Prostate gland (tissue), 2 donors: ENCODE data around the gene PSMD5. TPM values are rescaled to one million over a fixed set of nuclear protein-coding genes. Genes with fewer than 3 reads are reported as not detected.

Source experiments
- DNase-seq: peaks from one replicate; pipeline ENCODE4 v3.0.0-alpha.2; 2019; ENCODE audit warnings: low spot score
- H3K27ac ChIP-seq, 2 donors: fragments of 200-600 bp; sonication (generic); 2 replicates each; pipeline ENCODE4 v1.5.1; 2017 to 2019
- H3K27me3 ChIP-seq: fragments of 200-600 bp; sonication (generic); replicated peaks from 2 replicates; pipeline ENCODE4 v1.5.1; 2019; ENCODE audit not compliant: insufficient read depth
- H3K36me3 ChIP-seq, 2 donors: fragments of 200-600 bp; sonication (generic); 1 replicate in 1 of 2; 2 replicates in 1 of 2; pipeline versions ENCODE4 v1.5.1 to v1.8.1; 2017 to 2019
- H3K4me1 ChIP-seq: fragments of 200-600 bp; sonication (generic); replicated peaks from 2 replicates; pipeline ENCODE4 v1.5.1; 2019
- H3K4me3 ChIP-seq, 2 donors: fragments of 200-600 bp; sonication (generic); 2 replicates each; pipeline ENCODE4 v1.5.1; 2017 to 2019
- H3K9me3 ChIP-seq: fragments of 200-600 bp; sonication (generic); 2 replicates; pipeline ENCODE4 v1.5.1; 2017
- POLR2A ChIP-seq: fragments of 450-650 bp; IDR thresholded peaks from one replicate; pipeline ENCODE4 v1.6.1; 2016; ENCODE audit warnings: antibody characterized with exemption, mild to moderate bottlenecking
- POLR2AphosphoS5 ChIP-seq: sonication (generic); formaldehyde crosslinking; IDR thresholded peaks from one replicate; pipeline ENCODE4 v1.6.1; 2017; ENCODE audit warnings: antibody characterized with exemption
- WGBS: methylation state at CpG from one replicate; pipeline ENCODE4 v1.1.5; 2018; 5-methylcytosine and 5-hydroxymethylcytosine counted together
- intact Hi-C: fragments of 100-400 bp; cut with DNase I; formaldehyde crosslinking; loops from one replicate; pipeline ENCODE4 v1.14.2; 2022
- total RNA-seq, 2 donors: library from RNA; depleted of rRNA; stranded (reverse); fragments of >200 nt; gene quantifications; one replicate each; pipeline ENCODE4 v1.1.0, GENCODE V29; 2016
- TF ChIP-seq, protein P1 (sequence below), 4 experiments: fragments of 200-600 bp in 2 of 4; fragments of 450-650 bp in 2 of 4; sonication (generic) in 2 of 4; IDR thresholded peaks; 1 replicate in 3 of 4; 2 replicates in 1 of 4; pipeline ENCODE4 v1.5.1; 2016 to 2019; ENCODE audit warnings: antibody characterized with exemption in 4 of 4, mild to moderate bottlenecking in 2 of 4, moderate library complexity in 2 of 4

The PSMD5 gene
- total RNA-seq, 2 donors from 2014 or later, result 30.0 to 36.3 TPM

DNA sequence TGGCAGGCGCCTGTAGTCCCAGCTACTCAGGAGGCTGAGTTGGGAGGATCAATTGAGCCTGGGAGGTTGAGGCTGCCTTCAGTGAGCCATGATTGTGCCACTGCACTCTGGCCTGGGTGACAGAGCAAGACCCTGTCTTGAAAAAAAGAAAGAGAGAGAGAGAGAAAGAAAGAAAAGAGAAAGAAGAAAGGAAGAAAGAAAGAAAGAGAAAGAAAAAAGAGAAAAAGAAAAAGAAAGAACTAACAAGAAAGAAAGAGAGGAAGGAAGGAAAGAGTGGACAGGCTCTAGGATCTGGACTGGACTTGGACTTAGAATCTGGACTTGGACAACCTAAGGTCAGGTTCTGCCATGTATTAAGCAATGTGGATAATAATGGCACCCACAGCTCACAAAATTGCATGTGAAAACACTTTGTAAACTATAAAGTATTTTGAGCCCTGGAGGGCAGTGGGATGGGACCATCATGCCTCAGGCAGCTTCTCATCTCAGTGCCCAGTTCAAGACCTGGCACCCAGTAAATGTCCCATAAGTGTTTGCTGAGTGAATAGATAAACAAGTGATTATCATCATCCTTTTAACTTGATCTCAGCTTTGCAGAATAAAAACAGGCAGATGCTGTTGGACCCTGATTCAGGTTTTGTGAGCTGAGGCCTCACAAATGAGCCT lies 47.0 kb upstream of the PSMD5 start:
- TF ChIP-seq POLR2AphosphoS5 (peak; percentile 36), POLR2A (no peak)
- Histone ChIP-seq H3K9me3 (no peaks in the 10 kb centered on the region), H3K4me1 (peaks cover 5% of the 10 kb centered on the region), H3K27me3 (no peaks in the 10 kb centered on the region), H3K36me3 (no peaks in the 10 kb centered on the region), H3K4me3 (no peak overlapping the region), H3K27ac (peak overlapping the region; percentile 31 to 56)
- 97% methylated on average over 1 of the region's 1 CpG for WGBS
- DNase-seq, result no peak
- intact Hi-C loops, result loop anchor here (2.0 kb wide), 1 partner anchor 27 kb away; no protein-coding TSS in a partner anchor

DNA sequence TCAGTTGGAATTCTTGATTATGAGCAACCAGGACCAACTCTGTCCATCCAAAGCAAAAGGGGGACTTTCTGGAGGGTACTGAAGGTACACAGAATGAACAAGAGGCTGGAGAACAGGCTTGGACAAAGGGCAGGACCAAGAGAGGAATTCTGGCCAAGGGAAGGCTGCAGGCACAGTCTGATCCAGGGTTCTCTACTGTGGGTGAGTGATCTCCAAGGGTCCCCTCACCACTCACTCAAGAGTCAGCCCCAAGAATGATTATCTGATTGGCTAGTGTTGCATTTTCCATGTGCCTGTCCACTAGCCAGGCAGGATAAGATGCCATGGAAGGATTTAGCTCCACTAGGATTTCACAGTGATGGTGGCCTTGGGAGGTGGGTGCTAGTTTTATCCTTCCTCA lies 45.9 kb upstream of the PSMD5 start:
- H3K36me3 ChIP-seq, result no peaks in the 10 kb centered on the region
- TF ChIP-seq, protein P1, sequence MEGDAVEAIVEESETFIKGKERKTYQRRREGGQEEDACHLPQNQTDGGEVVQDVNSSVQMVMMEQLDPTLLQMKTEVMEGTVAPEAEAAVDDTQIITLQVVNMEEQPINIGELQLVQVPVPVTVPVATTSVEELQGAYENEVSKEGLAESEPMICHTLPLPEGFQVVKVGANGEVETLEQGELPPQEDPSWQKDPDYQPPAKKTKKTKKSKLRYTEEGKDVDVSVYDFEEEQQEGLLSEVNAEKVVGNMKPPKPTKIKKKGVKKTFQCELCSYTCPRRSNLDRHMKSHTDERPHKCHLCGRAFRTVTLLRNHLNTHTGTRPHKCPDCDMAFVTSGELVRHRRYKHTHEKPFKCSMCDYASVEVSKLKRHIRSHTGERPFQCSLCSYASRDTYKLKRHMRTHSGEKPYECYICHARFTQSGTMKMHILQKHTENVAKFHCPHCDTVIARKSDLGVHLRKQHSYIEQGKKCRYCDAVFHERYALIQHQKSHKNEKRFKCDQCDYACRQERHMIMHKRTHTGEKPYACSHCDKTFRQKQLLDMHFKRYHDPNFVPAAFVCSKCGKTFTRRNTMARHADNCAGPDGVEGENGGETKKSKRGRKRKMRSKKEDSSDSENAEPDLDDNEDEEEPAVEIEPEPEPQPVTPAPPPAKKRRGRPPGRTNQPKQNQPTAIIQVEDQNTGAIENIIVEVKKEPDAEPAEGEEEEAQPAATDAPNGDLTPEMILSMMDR (IDR thresholded peaks at IDR 0.05), result no peak
- TF ChIP-seq POLR2AphosphoS5 (no peak), POLR2A (no peak)
- H3K9me3 ChIP-seq, result no peaks in the 10 kb centered on the region
- intact Hi-C loops, result no loop called here
- no peak for DNase-seq
- H3K27me3 ChIP-seq, result no peaks in the 10 kb centered on the region
- no peak overlapping the region for H3K4me3 ChIP-seq
- peaks cover 4% of the 10 kb centered on the region for H3K4me1 ChIP-seq
- no peak overlapping the region for H3K27ac ChIP-seq

DNA sequence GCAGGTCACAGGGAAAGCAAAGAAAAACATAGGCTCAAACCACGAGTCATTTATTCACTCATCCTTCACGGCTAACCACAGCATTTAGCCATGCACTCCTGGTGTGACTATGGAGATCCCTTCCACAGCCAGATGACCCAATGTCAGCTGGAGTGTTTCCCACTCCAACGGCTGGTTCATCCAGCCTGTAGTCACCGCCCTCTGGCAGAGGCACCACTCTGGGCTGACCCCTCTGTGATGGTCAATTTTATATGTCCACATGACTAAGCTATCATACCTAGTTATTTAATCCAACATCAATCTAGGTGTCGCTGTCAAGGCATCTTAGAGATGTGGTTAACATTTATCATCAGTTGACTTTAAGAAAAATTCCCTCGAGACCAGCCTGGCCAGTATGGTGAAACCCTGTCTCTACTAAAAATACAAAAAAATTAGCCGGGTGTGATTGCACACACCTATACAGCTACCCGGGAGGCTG lies 43.8 kb upstream of the PSMD5 start:
- H3K36me3 ChIP-seq, result no peaks in the 10 kb centered on the region
- intact Hi-C loops, result no loop called here
- no peaks in the 10 kb centered on the region for H3K4me1 ChIP-seq
- H3K9me3 ChIP-seq, result no peaks in the 10 kb centered on the region
- DNase-seq, result no peak
- WGBS, result 81% methylated on average over 8 of the region's 8 CpGs
- H3K27me3 ChIP-seq, result no peaks in the 10 kb centered on the region
- no peak overlapping the region for H3K4me3 ChIP-seq
- no peak overlapping the region for H3K27ac ChIP-seq
- TF ChIP-seq POLR2A, result no peak
- no peak for TF ChIP-seq POLR2AphosphoS5
- TF ChIP-seq, protein P1 (IDR thresholded peaks at IDR 0.05), result no peak

DNA sequence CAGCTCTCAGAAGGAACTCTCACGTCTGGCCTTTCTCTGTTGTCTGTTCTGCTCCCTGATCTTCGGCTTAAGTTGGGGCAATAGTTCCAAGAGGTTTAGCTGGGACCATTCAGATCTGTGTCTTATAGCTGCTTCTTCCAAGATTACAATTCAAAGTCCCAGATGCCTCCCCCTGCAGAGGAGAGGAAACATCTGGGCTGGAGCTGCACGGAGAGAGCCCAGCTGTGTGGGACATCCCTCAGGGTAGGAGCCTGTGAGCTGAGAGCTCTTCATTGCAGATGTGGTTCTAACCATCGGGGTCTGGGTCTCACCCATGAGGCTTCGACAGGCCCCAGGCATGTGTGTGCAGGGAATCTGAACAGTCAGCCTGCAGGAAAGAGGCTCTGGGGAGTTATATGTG lies 43.2 kb upstream of the PSMD5 start:
- H3K27ac ChIP-seq, result no peak overlapping the region
- no peak for DNase-seq
- no peaks in the 10 kb centered on the region for H3K27me3 ChIP-seq
- H3K9me3 ChIP-seq, result no peaks in the 10 kb centered on the region
- TF ChIP-seq, protein P1 (IDR thresholded peaks at IDR 0.05), result no peak
- TF ChIP-seq POLR2A (no peak), POLR2AphosphoS5 (no peak)
- intact Hi-C loops, result no loop called here
- H3K36me3 ChIP-seq, result no peaks in the 10 kb centered on the region
- no peaks in the 10 kb centered on the region for H3K4me1 ChIP-seq
- no peak overlapping the region for H3K4me3 ChIP-seq
- 78% methylated on average over 5 of the region's 5 CpGs for WGBS

DNA sequence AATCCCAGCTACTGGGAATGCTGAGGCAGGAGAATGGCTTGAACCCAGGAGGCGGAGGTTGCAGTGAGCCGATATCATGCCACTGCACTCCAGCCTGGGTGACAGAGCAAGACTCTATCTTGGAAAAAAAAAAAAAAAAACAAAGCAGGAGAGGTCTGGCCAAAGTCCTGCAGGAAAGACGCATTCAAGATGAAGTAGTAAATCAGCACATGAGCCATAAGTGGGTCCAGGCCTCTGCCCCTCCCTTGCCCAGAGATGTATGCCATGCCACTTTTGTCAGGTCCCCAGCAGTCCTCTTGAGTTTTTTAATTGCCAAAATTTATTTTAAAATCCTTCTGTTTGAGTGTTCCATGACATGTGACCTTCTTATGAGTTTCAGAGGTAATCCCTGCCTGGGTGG lies 42.7 kb upstream of the PSMD5 start:
- Histone ChIP-seq H3K4me3 (no peak overlapping the region), H3K27ac (no peak overlapping the region), H3K4me1 (no peaks in the 10 kb centered on the region), H3K27me3 (no peaks in the 10 kb centered on the region), H3K9me3 (no peaks in the 10 kb centered on the region), H3K36me3 (no peaks in the 10 kb centered on the region)
- no peak for DNase-seq
- TF ChIP-seq, protein P1 (IDR thresholded peaks at IDR 0.05), result no peak
- TF ChIP-seq POLR2AphosphoS5, result no peak
- no peak for TF ChIP-seq POLR2A
- intact Hi-C loops, result no loop called here
- WGBS, result 50% methylated on average over 3 of the region's 3 CpGs
